Uterine smooth muscle cell (primary cell): ENCODE measurements around the gene CBFB. TPM values are rescaled to one million over a fixed set of nuclear protein-coding genes. Genes with fewer than 3 reads are reported as not detected.

Experiments
- total RNA-seq: library from RNA; depleted of rRNA; stranded (reverse); fragments of >200 nt; gene quantifications from 2 replicates; pipeline ENCODE4 v1.2.3, GENCODE V29; 2014

Gene CBFB
- total RNA-seq, result 121 and 197 TPM in 2 replicates

GRCh38 chr16:67028696-67029253 lies at the start of gene CBFB:
Gene CBFB (plus strand): TSS chr16:67029149. CDS start chr16:67029408, 259 bp downstream.

GRCh38 chr16:66988197-66988788 lies 40.7 kb upstream of the CBFB start, which contains the start of gene CES4A:
Gene CES4A (plus strand): TSS chr16:66988589. CDS start chr16:66988773, 184 bp downstream.

DNA sequence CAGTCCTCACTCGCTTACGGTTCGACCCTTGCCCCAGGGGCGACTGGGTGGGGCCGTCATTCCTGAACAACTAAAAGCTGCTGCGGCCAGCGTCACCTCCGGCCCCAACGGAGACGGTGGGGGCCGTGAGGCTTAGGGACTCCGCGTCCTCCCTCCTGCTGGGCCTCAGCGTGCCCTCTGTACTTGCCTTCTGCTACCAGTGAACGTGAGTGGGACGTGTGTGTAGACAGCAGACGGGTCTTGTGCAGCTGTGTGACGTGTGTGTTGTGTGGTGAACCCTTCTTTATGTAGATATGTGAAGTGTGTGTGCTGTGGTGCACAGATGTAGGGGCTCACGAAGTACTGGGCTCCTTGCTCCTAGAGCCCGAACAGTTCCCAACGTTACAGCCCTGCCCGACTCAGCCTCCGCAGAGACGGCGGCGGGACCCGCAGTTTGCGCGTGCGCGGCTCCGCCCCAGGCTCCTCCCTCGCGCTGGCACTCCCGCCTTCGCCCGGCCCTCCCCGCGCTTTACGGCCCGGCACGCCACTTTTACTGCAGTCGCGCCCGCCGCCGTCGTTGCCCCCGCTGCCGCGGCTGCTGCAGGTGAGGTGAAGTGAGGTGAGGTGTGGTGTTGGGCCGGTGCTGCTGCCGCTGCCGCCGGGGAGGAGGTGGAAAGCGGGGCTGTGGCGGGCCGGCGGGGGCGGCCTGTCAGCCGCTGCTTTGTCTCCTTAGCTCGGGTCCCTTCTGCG lies 80.6 kb downstream of the CBFB start, which contains the start of gene PHAF1:
TSS of gene PHAF1 (plus strand) at position 535 of the 729 bp plus-strand sequence. CDS start 235 bp downstream, outside the sequence.

Other genes starting within 250 kb of the CBFB start
- gene TERB1, start 227.6 kb upstream of the CBFB start, total RNA-seq, result 0.11 TPM in 1 of 2 replicates, not detected in the other
- 69.6 and 122 TPM in 2 replicates for gene NAE1, start 198.2 kb upstream of the CBFB start, total RNA-seq
- not detected in 2 replicates for gene CA7, start 184.7 kb upstream of the CBFB start, total RNA-seq
- 17.1 and 17.7 TPM in 2 replicates for gene PDP2, start 148.6 kb upstream of the CBFB start, total RNA-seq
- gene CDH16, start 110.3 kb upstream of the CBFB start, total RNA-seq, result not detected in 2 replicates
- 3.8 and 8.0 TPM in 2 replicates for gene RRAD, start 103.6 kb upstream of the CBFB start, total RNA-seq
- gene CIAO2B, start 94.7 kb upstream of the CBFB start, total RNA-seq, result 227 and 229 TPM in 2 replicates
- 23.8 and 29.5 TPM in 2 replicates for gene CES2, start 93.6 kb upstream of the CBFB start, total RNA-seq
- gene CES3, start 67.9 kb upstream of the CBFB start, total RNA-seq, result 0.25 and 0.55 TPM in 2 replicates
- gene CES4A, start 40.6 kb upstream of the CBFB start, total RNA-seq, result 1.00 and 2.2 TPM in 2 replicates
- gene PHAF1, start 80.8 kb downstream of the CBFB start, total RNA-seq, result 11.7 and 15.1 TPM in 2 replicates
- 25.0 and 38.1 TPM in 2 replicates for gene B3GNT9, start 121.8 kb downstream of the CBFB start, total RNA-seq
- gene TRADD, start 130.8 kb downstream of the CBFB start, total RNA-seq, result 15.3 and 25.1 TPM in 2 replicates
- 10.5 and 15.0 TPM in 2 replicates for gene FBXL8, start 130.8 kb downstream of the CBFB start, total RNA-seq
- 5.2 and 14.0 TPM in 2 replicates for gene HSF4, start 135.6 kb downstream of the CBFB start, total RNA-seq
- 10.4 and 14.6 TPM in 2 replicates for gene NOL3, start 141.4 kb downstream of the CBFB start, total RNA-seq
- gene MATCAP1, start 154.8 kb downstream of the CBFB start, total RNA-seq, result 14.9 and 19.3 TPM in 2 replicates
- 0.11 and 0.12 TPM in 2 replicates for gene EXOC3L1, start 161.0 kb downstream of the CBFB start, total RNA-seq
- 61.1 and 79.1 TPM in 2 replicates for gene E2F4, start 163.0 kb downstream of the CBFB start, total RNA-seq
- 0.55 and 0.62 TPM in 2 replicates for gene ELMO3, start 170.0 kb downstream of the CBFB start, total RNA-seq
- 37.6 and 43.3 TPM in 2 replicates for gene TMEM208, start 198.0 kb downstream of the CBFB start, total RNA-seq
- gene FHOD1, start 218.3 kb downstream of the CBFB start, total RNA-seq, result 14.1 and 18.8 TPM in 2 replicates
- 1.4 and 2.9 TPM in 2 replicates for gene SLC9A5, start 219.8 kb downstream of the CBFB start, total RNA-seq